GM18858 (cell line): Measurements from ENCODE around the gene MAN1A2.
"Not testable (repeated sequence)": the region's sequence is repeated elsewhere in the genome, so short reads cannot be mapped to it uniquely, and the experiment has no call there.

Experiments used
- ATAC-seq: cut with Tn5 transposase; IDR thresholded peaks from one replicate; pipeline ENCODE4 v1.9.1; 2021; ENCODE audit not compliant: unreplicated experiment

The MAN1A2 gene

DNA sequence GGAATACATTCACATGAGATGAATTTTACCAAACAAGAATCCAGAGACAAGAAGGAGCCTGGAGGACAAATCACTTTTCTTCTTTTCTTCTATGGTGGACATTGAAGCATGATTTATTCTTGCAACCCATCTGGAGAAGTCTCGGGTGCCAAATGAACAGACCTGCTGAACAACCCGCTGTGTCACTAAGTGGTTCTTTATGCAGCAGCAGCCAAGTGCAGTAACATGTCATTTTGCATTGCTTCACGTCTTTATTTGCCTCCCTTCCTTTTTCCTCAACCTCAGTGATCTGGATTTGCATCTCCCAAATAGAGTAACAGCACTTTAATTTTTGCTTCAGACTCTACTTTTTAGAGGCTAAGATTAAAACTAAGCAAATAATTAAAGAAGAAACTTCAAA is 188.6 kb downstream of the MAN1A2 start:
- no peak for ATAC-seq

DNA sequence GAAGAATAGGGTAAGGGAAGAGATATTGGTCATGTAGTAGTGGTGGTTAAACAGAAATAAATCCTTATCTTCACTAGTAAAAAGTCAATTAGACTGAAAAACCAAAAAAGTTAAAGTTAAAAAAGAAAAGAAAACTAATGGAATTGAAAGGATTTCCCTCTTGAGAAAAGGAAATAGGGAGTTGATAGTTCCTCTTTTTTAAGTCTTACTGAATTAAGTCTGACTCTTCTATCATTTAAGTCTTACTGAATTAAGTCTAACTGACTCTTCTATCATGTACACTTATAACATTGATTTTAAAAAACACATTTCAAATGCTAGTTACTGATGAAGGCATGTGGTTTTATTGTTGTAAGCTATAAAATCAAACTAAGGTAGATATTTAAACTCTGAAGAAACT is 189.1 kb downstream of the MAN1A2 start:
- no peak for ATAC-seq

DNA sequence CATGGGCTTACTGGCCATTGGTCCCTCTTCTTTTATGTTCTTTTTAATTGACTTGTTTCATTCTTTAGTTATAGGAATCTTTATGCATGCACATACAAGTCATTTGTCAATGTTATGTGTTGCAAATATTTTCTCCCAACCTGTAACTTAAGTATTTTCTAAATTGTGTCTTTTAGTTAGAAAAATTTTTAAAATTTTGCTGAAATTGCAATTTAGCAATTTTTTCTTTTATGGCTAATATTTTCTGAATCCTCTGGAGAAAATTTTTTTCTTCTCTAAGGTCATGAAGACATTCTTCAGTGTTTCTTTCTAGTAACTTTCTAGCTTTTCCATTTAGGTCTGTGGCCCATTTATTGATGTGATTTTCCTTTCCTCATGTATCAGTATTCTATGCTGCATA is 189.7 kb downstream of the MAN1A2 start:
- ATAC-seq: no peak

DNA sequence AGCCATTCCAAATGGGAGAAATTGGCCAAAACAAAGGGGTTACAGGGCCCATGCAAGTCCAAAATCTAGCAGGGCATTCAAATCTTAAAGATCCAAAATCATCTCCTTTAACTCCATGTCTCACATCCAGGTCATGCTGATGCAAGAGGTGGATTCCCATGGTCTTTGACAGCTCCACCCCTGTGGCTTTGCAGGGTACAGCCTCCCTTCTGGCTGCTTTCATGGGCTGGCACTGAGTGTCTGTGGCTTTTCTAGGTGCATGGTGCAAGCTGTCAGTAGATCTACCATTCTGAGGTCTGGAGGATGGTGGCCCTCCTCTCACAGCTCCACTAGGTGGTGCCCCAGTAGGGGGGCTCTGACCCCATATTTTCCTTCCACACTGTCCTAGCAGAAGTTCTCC is 191.2 kb downstream of the MAN1A2 start:
- ATAC-seq: not testable (repeated sequence)

DNA sequence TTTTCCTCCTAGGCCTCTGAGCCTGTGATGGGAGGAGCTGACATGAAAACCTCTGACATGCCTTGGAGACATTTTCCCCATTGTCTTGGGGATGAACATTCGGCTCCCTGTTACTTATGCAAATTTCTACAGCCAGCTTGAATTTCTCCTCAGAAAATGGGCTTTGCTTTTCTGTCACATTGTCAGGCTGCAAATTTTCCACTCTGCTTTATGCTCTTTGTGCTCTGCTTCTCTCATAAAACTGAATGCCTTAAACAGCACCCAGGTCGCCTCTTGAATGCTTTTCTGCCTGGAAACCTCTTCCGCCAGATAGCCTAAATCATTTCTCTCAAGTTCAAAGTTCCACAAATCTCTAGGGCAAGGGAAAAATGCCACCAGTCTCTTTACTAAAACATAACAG is 191.9 kb downstream of the MAN1A2 start:
- ATAC-seq: no peak

DNA sequence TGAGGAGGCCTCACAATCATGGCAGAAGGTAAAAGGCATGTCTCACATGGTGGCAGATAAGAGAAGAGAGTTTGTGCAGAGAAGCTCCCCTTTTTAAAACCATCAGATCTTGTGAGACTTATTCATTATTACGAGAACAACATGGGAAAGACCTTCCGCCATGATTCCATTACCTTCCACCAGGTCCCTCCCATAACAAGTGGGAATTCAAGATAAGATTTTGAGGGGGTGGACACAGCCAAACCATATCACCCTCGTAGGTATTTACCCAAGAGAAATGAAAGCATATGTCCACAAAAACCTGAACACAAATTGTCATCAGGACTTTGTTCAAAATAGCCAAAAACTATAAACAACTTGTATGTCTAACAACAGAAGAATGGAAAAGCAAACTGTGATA is 192.7 kb downstream of the MAN1A2 start:
- ATAC-seq: no peak

DNA sequence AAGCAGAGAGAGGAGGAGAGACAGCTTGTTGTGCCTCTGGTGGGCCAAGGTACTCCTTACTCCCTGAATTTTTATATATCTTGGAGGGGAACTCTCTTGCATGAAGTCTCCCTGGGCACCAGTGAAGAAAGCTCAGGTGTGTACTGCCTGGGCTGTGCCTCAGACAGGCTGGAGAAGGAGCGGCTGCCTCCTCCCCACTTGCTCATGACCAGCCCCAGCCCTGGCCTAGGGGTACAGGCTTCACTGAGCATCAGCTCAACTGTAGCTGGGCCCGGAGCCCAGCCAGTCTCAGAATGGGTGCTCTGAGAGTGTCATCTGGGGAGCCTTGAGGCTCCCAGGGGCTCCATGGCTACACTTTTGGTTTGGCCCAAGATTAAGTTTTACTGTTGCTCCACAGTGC is 193.8 kb downstream of the MAN1A2 start:
- ATAC-seq: no peak

DNA sequence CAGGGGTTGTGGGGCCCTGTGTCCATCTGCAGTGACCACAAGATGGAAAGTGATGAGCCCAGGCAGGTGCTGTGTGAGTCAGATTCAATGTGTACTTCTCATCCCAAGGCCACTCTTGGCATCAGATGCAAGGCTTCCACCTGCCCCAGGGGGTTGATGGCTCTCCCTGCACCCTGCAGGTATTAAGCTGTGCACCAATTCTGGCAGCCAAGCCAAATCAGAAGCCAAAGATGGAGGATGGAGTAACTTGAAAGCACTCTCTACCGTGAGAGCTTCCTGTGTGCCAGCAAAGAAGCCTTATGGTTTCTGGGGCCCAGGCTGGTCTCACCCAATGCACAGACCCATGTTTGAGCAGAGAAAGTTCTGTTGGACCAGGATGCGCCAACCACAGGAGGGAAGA is 194.3 kb downstream of the MAN1A2 start:
- ATAC-seq: no peak

DNA sequence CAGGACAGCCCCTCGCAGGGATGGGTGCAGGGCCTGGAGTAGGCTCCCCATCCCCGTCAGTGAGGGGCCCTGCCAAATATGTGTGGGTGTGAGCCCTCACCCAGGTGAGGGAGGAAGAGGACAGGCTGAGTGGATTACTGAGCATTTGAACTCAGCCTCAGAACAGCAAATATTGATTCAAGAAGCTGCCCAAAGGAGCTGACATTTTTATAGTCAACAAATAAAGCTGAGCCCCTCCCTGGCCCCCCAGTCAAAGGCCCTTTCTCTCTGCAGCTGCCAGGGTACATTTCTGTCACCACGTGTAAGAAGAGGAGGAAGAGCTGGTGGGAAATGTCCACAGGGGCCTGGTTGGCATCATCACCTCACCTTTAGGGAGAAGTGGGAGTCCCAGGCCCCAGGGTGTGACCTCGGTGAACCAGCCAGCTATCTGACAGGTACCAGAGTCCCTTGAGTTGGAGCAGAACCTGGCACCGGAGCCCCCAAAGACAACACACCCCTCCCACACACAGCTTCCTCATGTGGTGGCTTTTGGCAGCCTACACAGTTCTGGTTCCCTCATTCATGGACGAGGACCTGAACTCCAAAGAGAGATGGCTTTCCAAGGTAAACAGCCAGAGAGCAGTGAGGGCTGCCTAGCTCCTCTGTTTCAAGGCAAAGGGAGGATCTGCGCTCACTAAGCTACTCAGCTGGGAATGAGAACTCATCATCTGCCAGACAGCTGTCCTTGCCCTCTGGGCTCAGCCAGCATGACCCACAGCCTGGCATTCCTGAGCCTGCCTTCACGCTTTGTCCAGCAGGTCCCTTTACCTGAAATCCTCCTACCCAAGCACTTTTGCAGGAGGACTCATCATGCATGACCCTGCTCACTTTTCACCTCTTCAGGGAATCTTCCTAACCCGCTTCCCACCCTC is 195.6 kb downstream of the MAN1A2 start:
- ATAC-seq: no peak

DNA sequence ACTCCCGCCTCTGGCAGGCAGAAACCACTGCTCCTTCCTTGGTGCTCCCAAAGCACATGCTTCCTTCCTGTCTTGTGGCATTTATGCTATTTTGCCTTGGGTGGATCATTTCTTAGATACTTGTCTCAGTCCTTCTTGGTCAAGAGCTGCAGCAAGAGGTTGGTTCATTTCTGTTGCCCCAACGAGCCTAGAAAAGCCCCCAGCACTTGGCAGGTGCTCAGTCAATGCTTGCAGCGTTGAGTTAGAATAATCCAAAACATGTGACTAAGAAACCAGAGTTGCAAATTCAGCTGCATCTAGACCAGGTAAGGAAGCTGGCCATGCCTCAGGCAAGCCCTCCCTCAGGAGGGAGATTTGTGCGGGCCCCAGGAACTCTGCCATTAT is 196.2 kb downstream of the MAN1A2 start:
- no peak for ATAC-seq

DNA sequence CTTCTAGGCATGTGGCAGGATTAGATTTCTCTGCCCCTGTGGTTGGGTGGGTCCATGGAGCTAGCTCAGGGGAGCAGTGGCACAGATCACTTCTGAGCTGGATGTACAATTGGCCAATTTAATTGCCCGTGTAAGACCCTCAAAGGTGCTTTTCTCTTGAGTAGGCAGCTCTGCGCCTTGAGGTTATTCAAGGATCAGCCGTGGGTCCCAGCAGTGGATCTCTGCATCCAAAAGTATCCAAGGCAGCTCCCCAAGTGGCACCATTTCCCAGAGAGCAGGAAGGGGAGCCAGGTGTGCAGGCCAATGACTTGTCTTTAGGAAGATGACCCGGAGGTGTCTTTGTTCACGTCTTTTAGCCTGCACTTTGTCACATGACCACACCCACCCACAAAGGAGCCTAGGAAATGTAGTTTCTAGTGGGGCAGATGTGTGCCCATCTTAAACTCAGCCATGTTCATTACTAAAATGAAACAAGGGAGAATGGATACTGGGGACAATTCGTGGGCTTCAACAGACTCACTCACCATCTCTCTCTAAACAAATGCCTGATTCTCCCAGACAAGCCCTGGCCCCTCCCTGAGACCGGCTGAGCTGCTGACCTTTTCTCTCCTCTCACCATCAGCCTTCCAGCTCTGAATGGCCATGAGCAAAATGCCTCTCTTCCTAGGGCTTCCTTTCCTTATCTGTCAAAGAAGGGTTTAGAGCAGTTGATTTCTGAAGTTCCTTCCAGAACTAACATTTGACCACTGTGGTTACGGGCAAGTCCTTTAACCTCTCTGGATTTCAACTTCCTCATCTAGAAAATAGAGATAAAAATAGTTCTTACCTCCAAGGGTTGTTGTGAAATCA is 197.2 kb downstream of the MAN1A2 start:
- no peak for ATAC-seq

DNA sequence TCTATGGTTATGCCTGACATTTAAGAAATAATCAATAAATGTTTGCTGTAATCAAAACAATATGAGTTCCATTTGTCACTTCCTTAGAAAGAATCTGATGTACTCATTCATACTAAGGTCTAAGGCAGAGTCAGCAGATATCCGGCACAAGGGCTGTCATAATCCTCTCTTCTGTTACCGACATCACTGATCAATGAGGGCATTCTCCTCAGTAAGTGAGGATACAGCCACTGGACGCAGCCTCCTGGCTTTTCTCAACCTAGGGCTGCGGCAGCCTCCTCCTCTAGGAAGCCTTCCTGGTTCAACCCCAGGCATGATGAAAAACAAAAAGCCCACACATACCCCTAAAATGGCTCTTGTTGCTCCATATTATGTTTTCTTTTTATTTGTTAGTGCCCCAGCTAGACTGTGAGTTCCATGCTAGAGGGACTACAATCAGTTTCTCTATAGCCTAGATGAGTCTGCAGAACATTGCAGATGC is 197.9 kb downstream of the MAN1A2 start:
- no peak for ATAC-seq

DNA sequence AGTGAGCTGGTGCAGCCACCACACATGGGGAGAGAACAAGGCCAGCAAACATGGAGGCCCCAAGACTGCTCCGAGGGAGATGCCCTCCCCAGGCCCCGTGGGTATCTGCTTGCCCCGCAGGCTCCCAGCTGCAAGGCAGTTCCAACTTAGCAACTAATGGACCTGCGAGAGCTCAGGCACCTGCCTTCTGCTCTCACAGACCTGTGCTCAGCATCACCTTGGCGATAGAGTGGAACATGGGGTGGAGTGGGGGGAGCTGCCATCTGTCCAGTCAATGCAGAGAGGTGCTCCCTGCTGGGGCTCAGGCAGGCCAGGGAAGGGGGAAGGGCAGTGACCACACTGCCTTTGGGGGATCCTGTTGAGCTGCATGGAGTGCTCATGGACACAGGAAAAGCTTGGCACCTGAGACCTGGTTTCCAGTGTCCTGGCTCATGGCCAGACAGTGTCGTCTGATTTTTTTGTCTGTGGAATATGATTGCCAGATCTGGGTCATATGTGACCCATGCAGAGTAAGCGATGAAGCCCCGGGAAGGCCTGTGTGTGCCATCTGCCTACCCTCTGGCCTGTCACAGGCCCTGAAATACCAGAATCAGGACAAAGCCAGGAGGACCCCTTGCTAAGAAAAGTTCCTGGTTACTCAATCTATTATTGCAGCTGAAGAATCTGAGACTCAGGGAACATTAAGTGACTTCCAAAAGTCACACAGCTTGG is 198.7 kb downstream of the MAN1A2 start:
- ATAC-seq: no peak

DNA sequence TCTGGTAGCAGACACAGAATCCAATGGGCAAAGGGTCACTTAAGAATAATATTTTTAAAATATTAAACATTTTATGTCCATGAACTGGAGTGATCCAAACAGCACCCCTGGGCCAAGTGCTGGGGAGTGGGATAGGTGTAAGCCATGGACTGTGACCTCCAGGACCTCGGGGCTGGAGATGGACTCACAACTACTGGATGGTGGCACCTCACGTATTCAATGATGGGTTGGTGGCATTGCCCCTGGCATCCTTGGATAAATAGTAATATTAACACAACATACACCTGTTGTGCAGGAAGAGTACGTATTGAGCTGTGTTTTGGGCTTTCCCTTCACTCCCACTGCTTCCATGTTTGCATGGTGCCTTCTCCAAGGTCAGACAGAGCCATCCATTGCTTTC is 199.3 kb downstream of the MAN1A2 start:
- no peak for ATAC-seq

DNA sequence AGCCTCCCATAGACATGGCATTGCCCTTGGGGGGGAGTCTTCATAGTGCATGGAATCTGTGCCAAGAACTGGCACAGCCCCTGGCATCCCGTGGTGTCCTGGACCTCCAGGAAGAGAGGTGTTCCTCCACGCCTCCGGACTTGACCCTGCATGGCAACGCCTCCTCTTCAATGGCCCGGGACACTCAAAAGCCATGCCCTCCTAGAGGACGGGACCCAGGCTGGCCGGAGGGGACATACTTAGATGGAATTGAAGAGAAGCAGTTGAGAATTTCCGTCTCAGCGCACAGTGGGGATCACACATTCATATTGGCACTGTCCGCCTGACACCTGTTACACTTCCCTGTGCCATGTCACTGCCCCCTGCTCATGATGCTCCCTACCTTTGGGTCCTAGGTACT is 200.2 kb downstream of the MAN1A2 start:
- ATAC-seq: no peak

DNA sequence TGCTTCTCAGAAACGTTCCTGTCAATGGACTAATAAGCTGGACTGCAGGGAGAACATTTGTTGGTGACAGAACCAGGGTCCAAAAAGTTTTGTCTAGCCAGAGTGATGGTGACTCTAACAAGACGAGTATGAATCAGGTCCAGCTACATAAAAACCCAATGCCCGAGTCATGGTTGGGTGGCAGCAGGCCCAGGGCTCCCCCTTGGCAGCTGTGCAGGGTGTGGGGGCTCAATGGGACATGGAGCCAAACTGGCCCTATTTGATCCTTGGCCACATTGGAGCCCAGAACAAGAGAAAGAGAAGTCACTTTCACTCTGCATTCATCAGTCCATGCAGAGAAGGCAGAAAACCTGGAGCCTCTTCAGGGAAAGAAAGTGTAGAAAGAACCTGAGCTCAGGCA is 200.7 kb downstream of the MAN1A2 start:
- ATAC-seq: no peak

DNA sequence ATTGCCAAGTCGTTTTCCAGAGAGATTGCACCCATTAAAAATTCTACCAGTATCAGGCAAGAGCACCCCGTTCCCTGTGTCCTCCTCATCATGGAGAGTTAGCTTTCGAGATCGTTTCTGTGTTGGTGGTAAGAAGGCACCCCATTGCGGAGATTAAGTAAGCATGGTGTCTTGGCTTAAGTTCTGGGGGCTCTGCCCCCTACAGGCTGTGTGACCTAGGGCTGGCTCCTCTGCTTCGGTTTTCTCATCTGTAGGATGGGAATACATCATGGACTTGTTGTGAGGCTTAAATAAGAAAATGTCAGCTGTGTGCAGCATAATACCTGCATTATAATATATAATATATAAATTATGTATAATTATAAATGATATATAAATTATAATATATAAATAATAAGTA is 201.8 kb downstream of the MAN1A2 start:
- no peak for ATAC-seq

DNA sequence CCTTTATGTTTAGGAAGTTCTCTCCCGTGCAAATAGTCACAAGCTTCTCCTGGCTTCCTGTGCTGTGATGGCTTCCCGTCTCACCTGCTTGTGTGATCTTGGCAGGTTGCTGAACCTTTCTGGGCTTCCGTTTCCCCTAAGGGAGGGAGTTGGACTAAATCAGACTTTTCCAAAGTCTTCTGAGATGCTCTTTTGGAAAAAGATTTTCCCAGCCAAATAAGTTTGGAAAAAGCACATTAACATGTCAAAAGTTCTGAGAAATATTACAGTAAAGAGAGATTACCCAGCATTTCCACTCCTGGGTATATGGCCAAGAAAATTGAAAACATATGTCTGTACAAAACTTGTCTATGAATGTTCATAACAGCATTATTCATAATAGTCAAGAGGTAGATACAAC is 202.6 kb downstream of the MAN1A2 start:
- ATAC-seq: no peak

DNA sequence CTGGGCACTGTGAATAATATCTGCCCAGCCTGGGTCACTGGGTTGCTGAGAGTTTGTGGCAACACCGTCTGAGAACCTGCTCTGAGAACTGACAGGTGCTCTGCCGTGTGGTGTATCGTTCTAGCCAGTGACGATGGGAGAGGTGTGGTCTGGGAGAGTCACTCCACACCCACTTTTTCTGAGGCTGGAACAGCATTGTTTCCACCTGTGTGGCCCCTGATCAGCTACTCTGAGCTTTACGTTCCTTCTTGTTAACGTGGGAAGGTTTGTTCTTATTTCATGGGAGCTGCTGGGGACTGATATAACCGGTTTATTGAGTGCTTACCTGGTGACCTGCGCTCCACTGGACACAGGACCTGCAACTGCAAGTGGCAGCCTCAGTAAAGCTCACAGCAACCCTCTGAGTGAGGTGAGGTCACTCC is 203.8 kb downstream of the MAN1A2 start:
- no peak for ATAC-seq

DNA sequence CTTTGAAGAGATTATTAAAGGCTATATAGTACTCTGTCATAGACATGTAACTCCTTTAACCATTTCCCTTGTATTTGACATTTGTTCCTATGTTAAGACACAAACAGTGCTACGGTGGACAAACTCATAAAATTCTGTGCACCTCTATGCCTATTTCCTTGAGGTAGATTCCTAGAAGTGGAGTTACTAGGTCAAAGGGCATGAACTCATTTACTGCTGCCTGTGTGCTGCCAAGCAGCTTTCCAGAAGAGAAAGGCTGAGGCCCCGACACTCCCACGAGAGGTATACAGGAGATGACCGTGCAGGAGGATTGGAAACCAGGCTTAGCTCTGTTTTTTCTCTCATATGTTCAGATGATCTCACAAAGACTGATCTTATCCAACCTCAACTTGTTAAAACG is 204.2 kb downstream of the MAN1A2 start:
- no peak for ATAC-seq

DNA sequence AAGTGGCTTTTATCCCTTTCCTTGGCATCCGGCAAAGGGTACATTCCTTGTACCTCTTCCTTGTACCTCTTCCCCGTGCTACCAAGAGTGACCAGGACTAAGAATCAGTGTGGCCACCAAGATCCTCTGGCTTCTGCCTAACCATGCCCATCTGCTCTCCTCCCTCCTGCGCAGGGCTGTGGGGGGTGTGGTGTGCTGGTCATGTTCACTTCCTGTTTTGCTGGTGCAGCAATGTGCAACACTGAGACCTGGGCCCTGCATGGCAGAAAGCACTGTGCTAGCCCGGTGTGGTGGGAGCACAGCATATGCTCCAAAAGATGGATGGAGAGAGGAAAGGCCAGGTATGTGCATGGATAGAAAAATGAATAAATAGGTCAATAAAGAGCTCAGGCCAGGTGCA is 205.3 kb downstream of the MAN1A2 start:
- ATAC-seq: no peak
